ENCODE results near the gene TFDP2.
"Not testable (repeated sequence)": the region's sequence is repeated elsewhere in the genome, so short reads cannot be mapped to it uniquely, and the experiment has no call there.

Gene TFDP2

DNA sequence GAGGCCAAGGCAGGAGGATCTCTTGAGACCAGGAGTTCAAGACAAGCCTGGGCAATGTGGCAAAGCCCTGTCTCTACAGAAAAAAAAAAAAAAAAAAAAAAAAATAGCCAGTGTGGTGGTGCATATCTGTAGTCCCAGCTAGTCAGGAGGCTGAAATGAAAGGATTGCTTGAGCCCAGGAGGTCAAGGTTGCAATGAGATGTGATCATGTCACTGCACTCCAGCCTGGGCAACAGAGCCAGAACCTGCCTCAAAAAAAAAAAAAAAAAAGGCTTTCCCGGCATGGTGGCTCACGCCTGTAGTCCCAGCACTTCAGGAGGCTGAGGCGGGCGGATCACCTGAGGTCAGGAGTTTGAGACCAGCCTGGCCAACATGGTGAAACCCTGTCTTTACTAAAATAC lies 73.7 kb downstream of the TFDP2 start:
- not testable (repeated sequence) for DNase-seq (ENCODE audit: low read depth, low spot score)

DNA sequence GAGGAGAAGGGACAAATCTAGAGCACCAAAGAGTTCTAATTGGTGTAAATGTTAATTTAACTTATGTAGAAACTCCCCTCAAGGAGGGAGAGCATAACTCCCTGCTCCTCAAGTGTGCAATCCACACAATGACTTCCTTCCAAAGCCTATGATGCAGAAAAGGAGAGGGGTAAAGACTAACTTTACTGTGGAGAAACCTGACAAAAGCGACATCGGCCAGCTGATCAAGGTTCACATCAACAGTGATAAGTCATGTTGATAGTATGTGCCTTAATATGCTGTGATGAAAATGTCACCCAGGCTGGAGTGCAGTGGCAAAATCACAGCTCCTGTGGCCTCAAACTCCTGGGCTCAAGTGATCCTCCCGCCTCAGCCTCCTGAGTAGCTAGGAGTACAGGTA lies 76.5 kb downstream of the TFDP2 start:
- no peak for DNase-seq (ENCODE audit: low read depth, low spot score)

- DNase-seq (ENCODE audit: low read depth, low spot score): no peak
These were observed 83.4 kb downstream of the TFDP2 start for GRCh38 chr3:142065932-142066331.

DNA sequence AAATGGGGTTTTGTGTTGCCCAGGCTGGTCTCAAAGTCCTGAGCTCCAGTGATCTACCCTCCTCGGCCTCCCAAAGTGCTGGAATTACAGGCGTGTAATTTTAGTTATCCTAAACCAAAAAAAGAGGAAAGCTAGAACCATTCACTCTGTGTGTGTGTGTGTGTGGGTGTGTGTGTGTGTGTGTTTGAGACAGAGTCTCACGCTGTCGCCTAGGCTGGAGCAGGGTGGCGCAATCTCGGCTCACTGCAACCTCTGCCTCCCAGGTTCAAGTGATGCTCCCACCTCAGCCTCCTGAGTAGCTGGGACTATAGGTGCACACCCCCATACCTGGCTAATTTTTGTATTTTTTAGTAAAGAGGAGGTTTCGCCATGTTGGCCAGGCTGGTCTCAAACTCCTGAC lies 84.0 kb downstream of the TFDP2 start:
- no peak for DNase-seq (ENCODE audit: low read depth, low spot score)

DNA sequence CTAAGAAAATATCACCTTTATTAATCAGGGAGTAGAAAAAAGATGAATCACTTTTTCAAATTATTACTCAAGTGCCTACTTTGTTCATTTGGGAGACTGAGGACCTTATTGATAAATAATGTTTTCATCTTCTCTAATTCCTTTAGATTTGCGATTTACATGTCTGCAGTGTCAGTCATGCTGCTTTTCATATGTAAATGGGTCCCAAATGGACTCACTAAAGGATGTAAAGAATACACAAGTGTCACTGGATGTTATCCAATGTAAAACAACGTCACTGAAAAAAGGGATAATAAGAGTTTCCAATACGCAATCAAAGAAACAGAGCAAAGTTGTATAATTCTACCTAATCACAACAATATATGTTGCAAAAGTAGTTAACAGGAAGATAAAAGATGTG lies 84.9 kb downstream of the TFDP2 start:
- DNase-seq (ENCODE audit: low read depth, low spot score): no peak

GRCh38 chr3:142057331-142057725 lies 92.0 kb downstream of the TFDP2 start:
- no peak for DNase-seq (ENCODE audit: low read depth, low spot score)

DNA sequence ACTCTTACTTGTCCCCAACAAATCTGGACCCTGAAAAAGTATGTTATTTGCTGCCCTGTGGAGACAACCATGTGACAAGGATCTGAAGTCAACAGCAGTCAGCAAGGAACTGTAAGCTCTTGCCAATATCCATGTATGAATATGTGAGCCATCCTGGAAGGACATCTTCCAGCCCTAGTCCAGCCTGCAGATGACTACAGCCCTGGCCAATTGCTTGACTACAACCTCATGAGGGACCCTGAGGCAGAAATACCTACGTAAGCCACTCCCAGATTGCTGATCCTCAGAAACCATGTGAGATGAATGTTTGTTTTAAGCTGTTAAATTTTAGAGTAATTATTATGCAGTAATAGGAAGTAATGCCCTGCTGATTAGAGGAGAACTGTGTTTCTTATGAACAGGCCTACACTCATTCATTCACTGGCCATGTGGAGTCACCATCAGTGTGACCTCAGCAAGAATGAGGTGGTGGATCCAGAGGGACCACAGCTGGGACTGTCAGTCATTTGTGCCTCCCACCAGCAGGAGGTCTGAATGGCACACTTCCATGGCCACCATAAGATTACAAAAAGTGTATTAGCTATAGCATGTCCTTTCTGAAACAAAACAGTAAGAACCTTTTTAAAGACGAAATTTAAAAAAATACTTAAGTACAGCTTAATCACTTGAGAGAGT lies 92.6 kb downstream of the TFDP2 start:
- DNase-seq (ENCODE audit: low read depth, low spot score): no peak

DNA sequence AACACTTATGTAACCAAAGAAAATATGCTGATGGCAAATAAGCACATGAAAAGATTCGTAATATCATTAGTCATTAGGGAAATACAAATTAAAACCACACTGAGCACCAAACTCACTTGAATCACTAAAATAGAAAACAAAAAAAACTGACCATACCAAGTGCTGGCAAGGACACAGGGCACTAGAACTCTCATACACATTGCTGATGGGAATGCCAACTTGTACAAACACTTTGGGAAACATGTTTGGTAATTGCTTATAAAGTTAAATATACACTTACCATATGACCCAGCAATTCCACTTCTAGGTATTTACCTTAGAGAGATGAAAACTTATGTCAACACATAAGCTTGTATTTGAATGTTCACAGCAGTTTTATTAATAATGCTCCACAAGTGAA lies 95.5 kb downstream of the TFDP2 start:
- no peak for DNase-seq (ENCODE audit: low read depth, low spot score)

- DNase-seq (ENCODE audit: low read depth, low spot score): no peak
These were observed 96.1 kb downstream of the TFDP2 start for GRCh38 chr3:142053244-142053643.

- DNase-seq (ENCODE audit: low read depth, low spot score): no peak
These were observed 98.0 kb downstream of the TFDP2 start for GRCh38 chr3:142051351-142051750.

DNA sequence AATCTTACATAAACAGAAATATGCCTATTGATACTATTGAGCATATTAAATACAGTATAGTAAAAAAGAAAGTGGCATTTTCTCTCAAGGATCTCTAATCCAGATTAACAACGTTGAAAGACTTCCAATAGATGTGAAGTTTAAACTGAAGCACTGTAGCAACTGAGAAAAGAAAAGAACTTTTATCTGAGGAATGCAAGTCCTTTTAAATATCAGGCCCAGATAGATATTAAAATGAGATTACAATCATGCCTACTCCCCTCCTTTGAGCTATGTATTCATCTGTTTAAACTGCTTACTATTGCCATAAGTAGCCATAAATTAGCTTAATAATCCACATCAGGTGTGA lies 102.3 kb downstream of the TFDP2 start:
- DNase-seq (ENCODE audit: low read depth, low spot score): no peak

- no peak for DNase-seq (ENCODE audit: low read depth, low spot score)
These were observed 102.9 kb downstream of the TFDP2 start for GRCh38 chr3:142046320-142047020.

- DNase-seq (ENCODE audit: low read depth, low spot score): no peak
These were observed 108.3 kb downstream of the TFDP2 start for GRCh38 chr3:142040941-142041491.

DNA sequence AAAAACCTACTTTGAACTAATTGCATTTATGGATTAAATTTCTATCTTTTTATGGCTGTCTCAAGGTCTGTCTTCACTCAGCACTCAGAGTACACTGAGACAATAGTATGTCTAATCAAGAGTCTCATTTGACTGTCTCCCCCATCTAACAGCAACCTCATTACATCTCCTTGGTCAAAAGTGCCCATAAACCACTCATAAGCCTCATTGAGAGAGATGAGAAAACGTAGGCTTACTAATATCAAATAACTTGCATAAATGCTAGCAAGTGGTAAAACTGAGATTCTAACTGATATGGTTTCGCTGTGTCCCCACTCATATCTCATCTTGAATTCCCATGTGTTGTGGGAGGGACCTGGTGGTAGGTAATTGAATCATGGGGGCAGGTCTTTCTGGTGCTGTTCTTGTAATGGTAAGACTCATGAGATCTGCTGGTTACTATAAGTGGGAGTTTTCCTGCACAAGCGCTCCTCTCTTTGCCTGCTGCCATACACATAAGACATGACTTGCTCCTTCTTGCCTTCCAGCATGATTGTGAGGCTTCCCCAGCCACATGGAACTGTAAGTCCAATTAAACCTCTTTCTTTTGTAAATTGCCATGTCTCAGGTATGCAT lies 113.9 kb downstream of the TFDP2 start:
- no peak for DNase-seq (ENCODE audit: low read depth, low spot score)

DNA sequence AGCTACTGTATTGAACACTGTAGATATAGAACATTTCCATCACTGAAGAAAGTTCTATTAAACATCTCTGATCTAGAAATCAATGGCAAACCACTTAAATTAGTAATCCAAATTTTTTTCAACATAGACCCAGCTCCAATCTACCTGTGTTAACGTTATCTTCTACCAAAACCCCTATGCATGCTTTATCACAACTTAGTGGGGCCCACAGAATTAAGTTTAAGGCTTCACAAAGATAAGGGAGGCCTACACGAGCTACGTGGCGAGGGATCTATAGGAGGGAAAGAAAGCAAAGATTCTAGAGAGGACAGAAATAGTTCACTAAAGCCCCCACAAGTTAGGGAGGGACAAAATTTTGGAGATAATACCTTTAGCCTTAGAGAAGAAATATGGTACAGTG lies 116.1 kb downstream of the TFDP2 start:
- no peak for DNase-seq (ENCODE audit: low read depth, low spot score)

- DNase-seq (ENCODE audit: low read depth, low spot score): no peak
These were observed 117.8 kb downstream of the TFDP2 start for GRCh38 chr3:142031575-142031974.

- DNase-seq (ENCODE audit: low read depth, low spot score): no peak
These were observed 119.6 kb downstream of the TFDP2 start for GRCh38 chr3:142029791-142030190.

DNA sequence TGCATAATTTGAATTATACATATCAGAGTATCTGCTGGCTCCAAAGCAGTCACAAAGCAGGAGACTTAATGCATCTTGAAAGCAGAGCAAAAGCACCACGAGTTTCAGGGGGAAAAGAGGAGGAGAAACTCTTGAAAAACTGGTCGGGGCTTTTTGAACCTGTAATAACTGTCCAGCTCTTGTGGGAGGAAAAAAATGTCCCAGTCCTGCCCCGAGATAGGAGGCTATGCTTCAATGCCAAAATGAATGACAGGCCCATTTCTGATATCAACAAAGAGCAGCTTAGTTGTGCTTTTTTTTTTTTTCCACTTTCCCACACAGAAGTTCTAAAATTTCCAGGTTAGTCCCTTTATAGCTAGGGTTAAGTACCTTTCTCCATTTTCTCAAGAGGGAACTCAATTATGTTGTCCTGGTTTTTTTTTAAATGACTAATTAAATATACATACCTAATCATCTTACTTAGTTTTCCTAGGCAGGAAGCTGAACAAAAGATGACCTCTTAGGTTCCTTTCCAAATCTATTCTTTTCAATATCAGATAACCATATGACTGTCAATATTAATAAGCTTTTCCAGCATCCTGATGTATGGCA lies 120.2 kb downstream of the TFDP2 start:
- no peak for DNase-seq (ENCODE audit: low read depth, low spot score)

DNA sequence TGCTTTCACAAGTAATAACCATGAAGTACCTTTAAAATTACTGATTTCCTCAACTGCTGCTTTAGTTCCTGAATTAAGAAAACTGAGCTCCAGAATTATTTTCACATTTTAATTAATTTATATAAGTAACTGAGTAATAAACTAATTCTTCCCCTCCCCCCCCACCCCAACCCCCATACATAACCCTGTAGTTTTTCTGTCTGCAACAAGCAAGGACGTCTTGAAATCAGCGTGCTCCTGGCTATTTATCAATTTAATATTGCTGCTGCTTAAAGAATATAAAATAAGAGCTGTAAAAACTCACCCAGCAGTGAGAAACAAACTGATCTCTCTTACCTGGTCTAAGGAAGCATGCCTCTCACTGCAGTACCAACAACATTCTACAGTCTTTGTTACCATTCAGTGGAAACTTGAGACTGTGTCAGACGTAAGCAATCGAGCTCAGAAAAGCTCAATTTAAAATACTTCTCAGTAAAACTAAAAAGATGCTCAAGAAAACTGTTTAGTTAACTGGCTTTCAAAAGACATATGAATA lies 121.0 kb downstream of the TFDP2 start:
- no peak for DNase-seq (ENCODE audit: low read depth, low spot score)

GRCh38 chr3:142027735-142028134 lies 121.6 kb downstream of the TFDP2 start:
- no peak for DNase-seq (ENCODE audit: low read depth, low spot score)

- no peak for DNase-seq (ENCODE audit: low read depth, low spot score)
These were observed 122.0 kb downstream of the TFDP2 start for GRCh38 chr3:142027300-142027699.

GRCh38 chr3:142026333-142026732 lies 123.0 kb downstream of the TFDP2 start:
- no peak for DNase-seq (ENCODE audit: low read depth, low spot score)
